Body of pancreas (tissue), 4 donors: Measurements from ENCODE around the gene KREMEN2. TPM values are rescaled to one million over a fixed set of nuclear protein-coding genes. Genes with fewer than 3 reads are reported as not detected.
A peak's percentile ranks its signal among the peaks of the same experiment; 100 is the strongest.

ENCODE experiments used
- ATAC-seq: fragments of 150-250 bp; one replicate; pipeline ENCODE4 v1.9.1; 2016
- DNase-seq, 4 donors: peaks; one replicate each; pipeline ENCODE4 v3.0.0-alpha.2; 2019
- H3K27ac ChIP-seq, 4 donors: fragments of 200-600 bp; sonication (generic); 1 replicate in 3 of 4; 2 replicates in 1 of 4; pipeline versions ENCODE4 v1.5.1 to v1.6.1; 2016 to 2019; ENCODE audit warnings: mild to moderate bottlenecking in 1 of 4, mixed read lengths in 1 of 4, moderate library complexity in 1 of 4
- H3K27me3 ChIP-seq, 2 donors: fragments of 200-600 bp; sonication (generic); one replicate each; pipeline ENCODE4 v1.6.0; 2016; ENCODE audit warnings: mild to moderate bottlenecking in 1 of 2
- H3K36me3 ChIP-seq, 2 donors: fragments of 200-600 bp; sonication (generic); replicated peaks in 1 of 2; 2 replicates each; pipeline ENCODE4 v1.5.1; 2016; ENCODE audit warnings: low read depth in 2 of 2; ENCODE audit not compliant: insufficient read depth in 1 of 2
- H3K4me1 ChIP-seq: fragments of 200-600 bp; sonication (generic); one replicate; pipeline ENCODE4 v1.6.0; 2016
- H3K4me3 ChIP-seq, 2 donors: fragments of 200-600 bp; sonication (generic); 1 replicate in 1 of 2; 2 replicates in 1 of 2; pipeline ENCODE4 v1.5.1; 2016 to 2019
- H3K9me3 ChIP-seq, 3 donors: fragments of 200-600 bp; sonication (generic); 1 replicate in 2 of 3; 2 replicates in 1 of 3; pipeline ENCODE4 v1.5.1; 2016
- POLR2A ChIP-seq, 3 donors: fragments of 450-650 bp; IDR thresholded peaks; one replicate each; pipeline ENCODE4 v1.6.1; 2016; ENCODE audit warnings: antibody characterized with exemption in 3 of 3, mild to moderate bottlenecking in 2 of 3
- WGBS, 2 donors: methylation state at CpG; one replicate each; pipeline ENCODE4 v1.1.5; 2017; 5-methylcytosine and 5-hydroxymethylcytosine counted together
- intact Hi-C: fragments of 100-400 bp; cut with DNase I; formaldehyde crosslinking; loops from one replicate; pipeline ENCODE4 v1.15.1; 2023
- total RNA-seq, 2 donors: library from RNA; depleted of rRNA; stranded (reverse); fragments of >200 nt; gene quantifications; one replicate each; pipeline ENCODE4 v1.1.0, GENCODE V29; 2016
- TF ChIP-seq, protein P1 (sequence below), 7 experiments: fragments of 450-650 bp in 4 of 7; fragments of 200-600 bp in 3 of 7; sonication (generic) in 3 of 7; IDR thresholded peaks; one replicate each; pipeline ENCODE4 v1.5.1; 2016 to 2019; ENCODE audit warnings: antibody characterized with exemption in 7 of 7

Gene KREMEN2
- total RNA-seq, 2 donors from 2014 or later = 6.3 TPM; not detected in 1

DNA sequence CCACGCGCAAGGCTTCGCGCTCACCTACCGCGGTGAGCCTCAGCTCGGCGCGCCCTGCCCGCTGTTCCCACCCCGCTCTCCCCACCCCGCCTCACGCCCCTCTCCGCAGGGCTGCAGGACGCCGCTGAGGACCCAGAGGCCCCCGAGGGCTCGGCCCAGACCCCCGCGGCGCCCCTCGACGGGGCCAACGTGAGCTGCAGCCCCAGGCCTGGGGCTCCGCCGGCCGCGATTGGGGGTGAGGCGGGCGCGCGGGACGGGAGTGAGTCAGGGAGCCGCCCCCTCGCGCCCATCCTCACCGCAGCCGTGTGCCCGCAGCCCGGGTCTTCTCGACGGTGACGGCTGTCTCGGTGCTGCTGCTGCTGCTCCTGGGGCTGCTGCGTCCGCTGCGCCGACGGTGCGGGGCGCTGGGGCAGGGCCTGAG is 3.1 kb downstream of the KREMEN2 start:
- Histone ChIP-seq H3K27ac (no peak overlapping the region), H3K27me3 (peaks cover 4 to 50% of the 10 kb centered on the region in 2 donors), H3K4me1 (peaks cover 69% of the 10 kb centered on the region), H3K9me3 (no peaks in the 10 kb centered on the region), H3K4me3 (no peak overlapping the region), H3K36me3 (no peaks in the 10 kb centered on the region)
- intact Hi-C loops = no loop called here
- TF ChIP-seq, protein P1, sequence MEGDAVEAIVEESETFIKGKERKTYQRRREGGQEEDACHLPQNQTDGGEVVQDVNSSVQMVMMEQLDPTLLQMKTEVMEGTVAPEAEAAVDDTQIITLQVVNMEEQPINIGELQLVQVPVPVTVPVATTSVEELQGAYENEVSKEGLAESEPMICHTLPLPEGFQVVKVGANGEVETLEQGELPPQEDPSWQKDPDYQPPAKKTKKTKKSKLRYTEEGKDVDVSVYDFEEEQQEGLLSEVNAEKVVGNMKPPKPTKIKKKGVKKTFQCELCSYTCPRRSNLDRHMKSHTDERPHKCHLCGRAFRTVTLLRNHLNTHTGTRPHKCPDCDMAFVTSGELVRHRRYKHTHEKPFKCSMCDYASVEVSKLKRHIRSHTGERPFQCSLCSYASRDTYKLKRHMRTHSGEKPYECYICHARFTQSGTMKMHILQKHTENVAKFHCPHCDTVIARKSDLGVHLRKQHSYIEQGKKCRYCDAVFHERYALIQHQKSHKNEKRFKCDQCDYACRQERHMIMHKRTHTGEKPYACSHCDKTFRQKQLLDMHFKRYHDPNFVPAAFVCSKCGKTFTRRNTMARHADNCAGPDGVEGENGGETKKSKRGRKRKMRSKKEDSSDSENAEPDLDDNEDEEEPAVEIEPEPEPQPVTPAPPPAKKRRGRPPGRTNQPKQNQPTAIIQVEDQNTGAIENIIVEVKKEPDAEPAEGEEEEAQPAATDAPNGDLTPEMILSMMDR (IDR thresholded peaks at IDR 0.05) = no peak
- no peak for TF ChIP-seq POLR2A (IDR thresholded peaks at IDR 0.05)
- ATAC-seq (no peak), DNase-seq (no peak)
- WGBS, 2 donors = 8% methylated on average over 33 of the region's 51 CpGs; no CpG with 5 or more reads in 1 of the 2 donors

DNA sequence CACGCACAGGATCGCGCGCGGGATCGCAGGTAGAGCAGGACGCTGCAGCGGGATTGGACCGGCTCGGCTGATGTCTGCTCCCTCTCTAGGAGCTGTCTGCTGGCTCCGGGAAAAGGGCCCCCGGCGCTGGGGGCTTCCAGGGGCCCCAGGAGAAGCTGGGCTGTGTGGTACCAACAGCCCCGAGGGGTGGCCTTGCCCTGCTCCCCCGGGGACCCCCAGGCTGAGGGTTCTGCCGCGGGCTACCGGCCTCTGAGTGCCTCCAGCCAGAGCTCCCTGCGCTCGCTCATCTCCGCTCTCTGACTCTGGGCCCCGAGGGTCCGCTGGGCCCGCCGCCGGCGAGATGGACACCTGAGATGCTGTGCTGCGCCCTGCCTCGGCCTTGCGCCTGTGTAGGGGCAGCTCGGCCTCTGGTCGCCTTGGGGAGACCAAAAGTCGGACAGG is 3.7 kb downstream of the KREMEN2 start:
- H3K27me3 ChIP-seq = peaks cover 4 to 49% of the 10 kb centered on the region in 2 donors
- intact Hi-C loops = no loop called here

DNA sequence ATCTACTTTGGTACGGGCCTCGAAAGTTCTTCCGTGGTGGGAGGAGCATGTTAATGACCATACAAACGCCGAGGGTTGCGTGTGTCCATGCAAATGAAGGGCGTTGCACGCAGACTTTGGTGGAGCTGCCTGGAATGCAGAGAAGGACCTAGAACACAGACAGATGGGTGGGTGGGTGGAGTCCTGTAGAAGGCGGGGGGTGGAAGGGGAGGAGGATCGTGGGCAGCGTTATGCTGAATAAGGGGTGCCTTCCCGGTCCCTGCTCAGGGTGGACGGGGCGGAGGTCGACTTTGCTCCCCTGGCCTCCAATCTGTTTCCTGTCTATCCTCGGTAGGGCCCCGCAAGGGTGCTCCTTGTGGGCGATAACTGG is 4.3 kb downstream of the KREMEN2 start:
- H3K36me3 ChIP-seq = no peaks in the 10 kb centered on the region
- no peak overlapping the region for H3K27ac ChIP-seq
- peaks cover 63% of the 10 kb centered on the region for H3K4me1 ChIP-seq
- ATAC-seq (no peak), DNase-seq (no peak)
- TF ChIP-seq, protein P1 (IDR thresholded peaks at IDR 0.05) = no peak
- no peak for TF ChIP-seq POLR2A (IDR thresholded peaks at IDR 0.05)
- intact Hi-C loops = no loop called here
- H3K27me3 ChIP-seq = peaks cover 4 to 42% of the 10 kb centered on the region in 2 donors
- WGBS, 2 donors = 18 to 19% methylated on average over 15 to 18 of the region's 18 CpGs
- H3K9me3 ChIP-seq = no peaks in the 10 kb centered on the region
- no peak overlapping the region for H3K4me3 ChIP-seq

More for the DNA sequence above, 3.7 kb downstream of the KREMEN2 start:
- DNase-seq (no peak), ATAC-seq (no peak)
- no peak overlapping the region for H3K4me3 ChIP-seq
- peaks cover 69% of the 10 kb centered on the region for H3K4me1 ChIP-seq
- H3K36me3 ChIP-seq = no peaks in the 10 kb centered on the region
- no peaks in the 10 kb centered on the region for H3K9me3 ChIP-seq
- 48 to 50% methylated on average over 5 to 33 of the region's 33 CpGs for WGBS, 2 donors
- TF ChIP-seq POLR2A (IDR thresholded peaks at IDR 0.05) = no peak
- TF ChIP-seq, protein P1 (IDR thresholded peaks at IDR 0.05) = no peak
- no peak overlapping the region for H3K27ac ChIP-seq

DNA sequence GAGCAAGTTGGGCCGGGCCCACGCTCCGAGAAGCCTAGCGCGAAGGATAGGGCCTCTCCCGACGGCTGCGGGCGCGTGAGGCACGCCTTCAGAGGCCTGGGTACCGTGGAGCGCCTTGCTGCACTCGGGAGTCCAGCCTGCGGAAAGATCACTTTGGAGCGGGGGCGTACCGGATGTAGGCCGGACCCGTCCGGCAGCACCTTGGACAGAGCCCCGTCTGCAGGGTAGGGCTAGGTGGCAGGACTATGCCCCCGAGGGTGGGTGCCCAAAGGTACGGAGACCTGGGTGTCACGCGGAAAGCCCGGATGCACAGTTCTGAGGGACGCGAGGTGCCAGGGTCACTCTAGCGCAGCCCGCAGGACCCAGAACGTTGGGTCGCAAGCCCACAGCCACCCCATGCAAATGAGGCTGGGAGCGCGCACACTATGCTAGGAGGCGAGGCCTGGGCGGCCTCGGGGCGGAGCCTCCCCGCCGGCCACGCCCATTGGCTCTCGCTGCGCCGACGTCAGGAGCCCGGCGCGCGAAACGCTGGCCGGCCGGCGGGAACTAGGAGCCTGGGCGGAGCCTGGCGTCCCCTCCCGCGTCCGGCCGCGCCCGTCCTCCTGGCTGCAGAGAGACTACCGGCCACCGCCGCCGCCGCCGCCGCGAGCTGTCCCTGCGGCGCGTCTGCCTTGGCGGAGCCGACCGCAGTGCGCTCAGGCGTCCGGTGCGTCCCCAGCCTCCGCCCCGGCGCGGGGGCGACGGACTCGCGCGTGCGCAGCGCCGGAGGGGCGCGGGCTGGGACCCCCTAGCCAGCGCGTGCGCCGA is 4.9 kb downstream of the KREMEN2 start, which contains the start of gene PAQR4:
Gene PAQR4, plus strand, starts transcription at position 611 of the 807 bp plus-strand sequence. CDS start 327 bp downstream, outside the sequence.
- peak; percentile 89 for ATAC-seq
- Histone ChIP-seq H3K9me3 (no peaks in the 10 kb centered on the region), H3K36me3 (no peaks in the 10 kb centered on the region), H3K27ac (peak within 1 kb of the TSS; percentile 30 to 73 (median 66)), H3K4me3 (peak within 1 kb of the TSS; percentile 62 to 64), H3K27me3 (peaks cover 4 to 37% of the 10 kb centered on the region in 2 donors), H3K4me1 (peaks cover 57% of the 10 kb centered on the region)
- peak; percentile 89 to 93 (median 90) for DNase-seq
- intact Hi-C loops = no loop called here
- WGBS, 2 donors = 3 to 15% methylated on average over 16 to 86 of the region's 98 CpGs
- TF ChIP-seq POLR2A (IDR thresholded peaks at IDR 0.05) = peak in 2 of 3 donors; percentile 24 to 56
- TF ChIP-seq, protein P1 (IDR thresholded peaks at IDR 0.05) = peak in 1 of 7 experiments; percentile 30
